ENCODE measurements around the gene CLK1. TPM values are rescaled to one million over a fixed set of nuclear protein-coding genes. Genes with fewer than 3 reads are reported as not detected.

Gene CLK1
- total and polyA plus RNA-seq, 2 of the 8 experiments (the other 6 are each of a cell fraction or from before 2014, with no cell fraction given) = 22.3 to 35.2 TPM

- Histone ChIP-seq H2BK5ac (ENCODE audit: low read depth, low read length) (no peak overlapping the region), H3K27me3 (replicated peaks in 1 of 4; ENCODE audit: control insufficient read depth in 3 of 4, extremely low read depth in 1 of 4, insufficient read depth in 3 of 4, low read length in 3 of 4) (no peaks in the 10 kb centered on the region), H3K36me3 (ENCODE audit: control insufficient read depth in 2 of 4, insufficient read depth in 4 of 4, low read length in 3 of 4) (no peaks in the 10 kb centered on the region), H3K4me2 (ENCODE audit: insufficient read depth in 1 of 2, low read depth in 2 of 2, low read length in 2 of 2) (no peak overlapping the region), H3K9ac (replicated peaks in 1 of 4; ENCODE audit: extremely low read depth in 1 of 4, low read depth in 3 of 4, low read length in 3 of 4) (no peak overlapping the region), H2BK20ac (ENCODE audit: low read length) (no peak overlapping the region), H3K79me1 (ENCODE audit: low read depth, low read length) (no peaks in the 10 kb centered on the region), H3K23me2 (ENCODE audit: low read depth, low read length) (no peaks in the 10 kb centered on the region), H3K18ac (ENCODE audit: extremely low read depth, low read length) (no peak overlapping the region), H2BK15ac (ENCODE audit: low read length) (no peak overlapping the region), H2AFZ (ENCODE audit: low read length) (no peak overlapping the region), H3K4me3 (ENCODE audit: extremely low read depth in 1 of 4, insufficient read depth in 2 of 4, low read depth in 3 of 4, low read length in 4 of 4) (no peak overlapping the region), H3K4ac (replicated peaks; ENCODE audit: insufficient read length, low read depth, low read length) (no peak overlapping the region), H2BK12ac (ENCODE audit: low read depth, low read length) (no peak overlapping the region), H3K27ac (ENCODE audit: low read depth, low read length) (no peak overlapping the region), H3K56ac (replicated peaks; ENCODE audit: insufficient read length, low read depth, low read length) (no peak overlapping the region), H3K23ac (ENCODE audit: insufficient read length) (no peak overlapping the region), H3K14ac (ENCODE audit: insufficient read length) (no peak overlapping the region), H2BK120ac (replicated peaks; ENCODE audit: low read depth, low read length) (no peak overlapping the region), H3K9me3 (ENCODE audit: insufficient read depth in 2 of 2, low read depth in 1 of 2, low read length in 1 of 2) (no peaks in the 10 kb centered on the region), H3K79me2 (ENCODE audit: control insufficient read depth in 1 of 2, insufficient read depth in 2 of 2, low read length in 2 of 2) (no peaks in the 10 kb centered on the region), H4K91ac (replicated peaks; ENCODE audit: insufficient read length, low read length) (no peak overlapping the region), H4K8ac (ENCODE audit: extremely low read depth, insufficient read depth, low read length) (no peak overlapping the region; the same call in 1 of the 2 replicates), H3K4me1 (replicated peaks in 1 of 4; ENCODE audit: control insufficient read depth in 3 of 4, insufficient read depth in 4 of 4, low read length in 3 of 4) (no peaks in the 10 kb centered on the region), H4K20me1 (replicated peaks in 1 of 2; ENCODE audit: control insufficient read depth in 1 of 2, insufficient read depth in 2 of 2, low read length in 2 of 2) (no peaks in the 10 kb centered on the region), H4K5ac (ENCODE audit: insufficient read length, low read depth, low read length) (no peak overlapping the region), H2AK5ac (ENCODE audit: low read depth, low read length) (no peak overlapping the region)
- POLR2A ChIA-PET (ENCODE audit: partially characterized antibody) = interaction anchor here (0.9 to 2.4 kb wide), 7 partner anchors 12 to 32 kb away, joined by 3 to 7 read pairs (median 4); partner anchors contain the start of gene CLK1
- no peak for DNase-seq (ENCODE audit: low read depth in 1 of 2, low spot score in 2 of 2)
- CTCF ChIA-PET (ENCODE audit: partially characterized antibody) = interaction anchor here (0.8 to 1.5 kb wide), 8 partner anchors 10 to 56 kb away, joined by 3 to 6 read pairs (median 4); partner anchors contain the start of gene NIF3L1
- WGBS, 2 experiments (ENCODE audit: extremely low coverage in 1 of 2, insufficient coverage in 1 of 2, insufficient read length in 1 of 2, insufficient replicate concordance in 2 of 2, low coverage in 1 of 2, low lambda C conversion rate in 2 of 2, missing lambda C conversion rate in 1 of 2) = 96% methylated on average over 5 of the region's 5 CpGs; no CpG with 5 or more reads in 1 of the 2 experiments
- no peak for FAIRE-seq
- no peak for TF ChIP-seq NANOG (IDR thresholded peaks at IDR 0.05; ENCODE audit: insufficient read depth, low read depth, low read length, poor library complexity, severe bottlenecking)
- no peak for TF ChIP-seq EP300 (IDR thresholded peaks at IDR 0.05; ENCODE audit: borderline replicate concordance in 1 of 2, low read depth in 2 of 2, low read length in 2 of 2)
- no peak for TF ChIP-seq EGR1 (IDR thresholded peaks at IDR 0.05; ENCODE audit: borderline replicate concordance, low read depth, low read length)
- TF ChIP-seq SP4 (IDR thresholded peaks at IDR 0.05; ENCODE audit: low read length) = no peak
- TF ChIP-seq SIN3A (conservative IDR thresholded peaks at IDR 0.05 in 1 of 2, IDR thresholded peaks at IDR 0.05 in 1 of 2; ENCODE audit: low read depth in 1 of 2, low read length in 2 of 2) = no peak
- TF ChIP-seq BCL11A (IDR thresholded peaks at IDR 0.05; ENCODE audit: low read depth in 2 of 2, low read length in 2 of 2) = no peak
These were observed 19.3 kb downstream of the CLK1 start for GRCh38 chr2:200845194-200845593.

Measured in H1 (cell line).